ENCODE measurements around the gene MICAL2. TPM values are rescaled to one million over a fixed set of nuclear protein-coding genes. Genes with fewer than 3 reads are reported as not detected.

The MICAL2 gene
- polyA plus RNA-seq, 4 donors, result 15.9 to 41.1 (median 25.6) TPM

GRCh38 chr11:12185106-12185690 lies 74.8 kb downstream of the MICAL2 start:
- FAIRE-seq, result no peak
- WGBS, 3 donors, result 90 to 96% (median 92%) methylated on average over 3 of the region's 3 CpGs
- no peak overlapping the region for H3K4me3 ChIP-seq (ENCODE audit: low read depth in 1 of 3, low read length in 3 of 3)
- H3K36me3 ChIP-seq (ENCODE audit: control insufficient read depth in 3 of 3, insufficient read depth in 2 of 3, low read depth in 1 of 3, low read length in 3 of 3), result peaks cover 0 to 26% (median 4%) of the 10 kb centered on the region in 3 donors
- peak overlapping the region in 1 of 3 donors; percentile 36 for H3K27ac ChIP-seq (ENCODE audit: low read depth in 1 of 3, low read length in 2 of 3)
- H3K27me3 ChIP-seq (ENCODE audit: control insufficient read depth in 3 of 3, insufficient read depth in 3 of 3, low read length in 3 of 3), result no peaks in the 10 kb centered on the region
- peaks cover 0 to 12% (median 0%) of the 10 kb centered on the region in 3 donors for H3K4me1 ChIP-seq (ENCODE audit: control insufficient read depth in 3 of 3, insufficient read depth in 2 of 3, low read depth in 1 of 3, low read length in 2 of 3)
- DNase-seq, result no peak
- no peaks in the 10 kb centered on the region for H3K9me3 ChIP-seq (ENCODE audit: control insufficient read depth in 2 of 2, insufficient read depth in 1 of 2, low read depth in 1 of 2, low read length in 1 of 2)

- no peak for FAIRE-seq
- Histone ChIP-seq H3K36me3 (ENCODE audit: control insufficient read depth in 3 of 3, insufficient read depth in 2 of 3, low read depth in 1 of 3, low read length in 3 of 3) (peaks cover 0 to 26% (median 4%) of the 10 kb centered on the region in 3 donors), H3K4me1 (ENCODE audit: control insufficient read depth in 3 of 3, insufficient read depth in 2 of 3, low read depth in 1 of 3, low read length in 2 of 3) (peaks cover 0 to 12% (median 0%) of the 10 kb centered on the region in 3 donors), H3K27ac (ENCODE audit: low read depth in 1 of 3, low read length in 2 of 3) (peak overlapping the region in 1 of 3 donors; percentile 36), H3K27me3 (ENCODE audit: control insufficient read depth in 3 of 3, insufficient read depth in 3 of 3, low read length in 3 of 3) (no peaks in the 10 kb centered on the region), H3K9me3 (ENCODE audit: control insufficient read depth in 2 of 2, insufficient read depth in 1 of 2, low read depth in 1 of 2, low read length in 1 of 2) (no peaks in the 10 kb centered on the region), H3K4me3 (ENCODE audit: low read depth in 1 of 3, low read length in 3 of 3) (no peak overlapping the region)
- WGBS, 3 donors, result 62 to 86% (median 85%) methylated on average over 4 of the region's 4 CpGs
- no peak for DNase-seq
These were observed 75.5 kb downstream of the MICAL2 start for GRCh38 chr11:12185914-12186313.

- Histone ChIP-seq H3K36me3 (ENCODE audit: control insufficient read depth in 3 of 3, insufficient read depth in 2 of 3, low read depth in 1 of 3, low read length in 3 of 3) (peaks cover 0 to 25% (median 4%) of the 10 kb centered on the region in 3 donors), H3K9me3 (ENCODE audit: control insufficient read depth in 2 of 2, insufficient read depth in 1 of 2, low read depth in 1 of 2, low read length in 1 of 2) (no peaks in the 10 kb centered on the region), H3K4me1 (ENCODE audit: control insufficient read depth in 3 of 3, insufficient read depth in 2 of 3, low read depth in 1 of 3, low read length in 2 of 3) (peaks cover 0 to 12% (median 0%) of the 10 kb centered on the region in 3 donors), H3K27me3 (ENCODE audit: control insufficient read depth in 3 of 3, insufficient read depth in 3 of 3, low read length in 3 of 3) (no peaks in the 10 kb centered on the region), H3K4me3 (ENCODE audit: low read depth in 1 of 3, low read length in 3 of 3) (no peak overlapping the region), H3K27ac (ENCODE audit: low read depth in 1 of 3, low read length in 2 of 3) (no peak overlapping the region)
- no peak for FAIRE-seq
- DNase-seq, result no peak
- WGBS, 3 donors, result 86 to 88% (median 88%) methylated on average over 5 of the region's 5 CpGs
These were observed 76.3 kb downstream of the MICAL2 start for GRCh38 chr11:12186701-12187100.

GRCh38 chr11:12187399-12187798 lies 77.0 kb downstream of the MICAL2 start:
- FAIRE-seq (no peak), DNase-seq (no peak)
- H3K4me3 ChIP-seq (ENCODE audit: low read depth in 1 of 3, low read length in 3 of 3), result no peak overlapping the region
- H3K36me3 ChIP-seq (ENCODE audit: control insufficient read depth in 3 of 3, insufficient read depth in 2 of 3, low read depth in 1 of 3, low read length in 3 of 3), result peaks cover 0 to 25% (median 4%) of the 10 kb centered on the region in 3 donors
- peaks cover 0 to 12% (median 0%) of the 10 kb centered on the region in 3 donors for H3K4me1 ChIP-seq (ENCODE audit: control insufficient read depth in 3 of 3, insufficient read depth in 2 of 3, low read depth in 1 of 3, low read length in 2 of 3)
- no peaks in the 10 kb centered on the region for H3K9me3 ChIP-seq (ENCODE audit: control insufficient read depth in 2 of 2, insufficient read depth in 1 of 2, low read depth in 1 of 2, low read length in 1 of 2)
- H3K27ac ChIP-seq (ENCODE audit: low read depth in 1 of 3, low read length in 2 of 3), result no peak overlapping the region
- H3K27me3 ChIP-seq (ENCODE audit: control insufficient read depth in 3 of 3, insufficient read depth in 3 of 3, low read length in 3 of 3), result no peaks in the 10 kb centered on the region
- WGBS, 3 donors, result 83 to 91% (median 87%) methylated on average over 8 of the region's 8 CpGs

GRCh38 chr11:12188548-12189317 lies 78.3 kb downstream of the MICAL2 start:
- DNase-seq (no peak), FAIRE-seq (no peak)
- no peaks in the 10 kb centered on the region for H3K9me3 ChIP-seq (ENCODE audit: control insufficient read depth in 2 of 2, insufficient read depth in 1 of 2, low read depth in 1 of 2, low read length in 1 of 2)
- no peaks in the 10 kb centered on the region for H3K27me3 ChIP-seq (ENCODE audit: control insufficient read depth in 3 of 3, insufficient read depth in 3 of 3, low read length in 3 of 3)
- peaks cover 0 to 4% (median 0%) of the 10 kb centered on the region in 3 donors for H3K4me1 ChIP-seq (ENCODE audit: control insufficient read depth in 3 of 3, insufficient read depth in 2 of 3, low read depth in 1 of 3, low read length in 2 of 3)
- H3K4me3 ChIP-seq (ENCODE audit: low read depth in 1 of 3, low read length in 3 of 3), result no peak overlapping the region
- H3K27ac ChIP-seq (ENCODE audit: low read depth in 1 of 3, low read length in 2 of 3), result no peak overlapping the region
- WGBS, 3 donors, result 83 to 90% (median 88%) methylated on average over 3 of the region's 3 CpGs
- H3K36me3 ChIP-seq (ENCODE audit: control insufficient read depth in 3 of 3, insufficient read depth in 2 of 3, low read depth in 1 of 3, low read length in 3 of 3), result peaks cover 0 to 23% (median 4%) of the 10 kb centered on the region in 3 donors

- Histone ChIP-seq H3K27me3 (ENCODE audit: control insufficient read depth in 3 of 3, insufficient read depth in 3 of 3, low read length in 3 of 3) (no peaks in the 10 kb centered on the region), H3K4me1 (ENCODE audit: control insufficient read depth in 3 of 3, insufficient read depth in 2 of 3, low read depth in 1 of 3, low read length in 2 of 3) (peaks cover 0 to 4% (median 0%) of the 10 kb centered on the region in 3 donors), H3K4me3 (ENCODE audit: low read depth in 1 of 3, low read length in 3 of 3) (no peak overlapping the region), H3K27ac (ENCODE audit: low read depth in 1 of 3, low read length in 2 of 3) (no peak overlapping the region), H3K36me3 (ENCODE audit: control insufficient read depth in 3 of 3, insufficient read depth in 2 of 3, low read depth in 1 of 3, low read length in 3 of 3) (peaks cover 0 to 20% (median 4%) of the 10 kb centered on the region in 3 donors), H3K9me3 (ENCODE audit: control insufficient read depth in 2 of 2, insufficient read depth in 1 of 2, low read depth in 1 of 2, low read length in 1 of 2) (no peaks in the 10 kb centered on the region)
- no peak for DNase-seq
- FAIRE-seq, result no peak
- WGBS, 3 donors, result 77 to 88% (median 83%) methylated on average over 8 of the region's 8 CpGs
These were observed 79.3 kb downstream of the MICAL2 start for GRCh38 chr11:12189543-12190235.

GRCh38 chr11:12190511-12190910 lies 80.1 kb downstream of the MICAL2 start:
- H3K9me3 ChIP-seq (ENCODE audit: control insufficient read depth in 2 of 2, insufficient read depth in 1 of 2, low read depth in 1 of 2, low read length in 1 of 2), result no peaks in the 10 kb centered on the region
- no peak overlapping the region for H3K4me3 ChIP-seq (ENCODE audit: low read depth in 1 of 3, low read length in 3 of 3)
- FAIRE-seq (no peak), DNase-seq (no peak)
- H3K4me1 ChIP-seq (ENCODE audit: control insufficient read depth in 3 of 3, insufficient read depth in 2 of 3, low read depth in 1 of 3, low read length in 2 of 3), result peaks cover 0 to 4% (median 0%) of the 10 kb centered on the region in 3 donors
- H3K27me3 ChIP-seq (ENCODE audit: control insufficient read depth in 3 of 3, insufficient read depth in 3 of 3, low read length in 3 of 3), result no peaks in the 10 kb centered on the region
- H3K27ac ChIP-seq (ENCODE audit: low read depth in 1 of 3, low read length in 2 of 3), result no peak overlapping the region
- peaks cover 0 to 17% (median 4%) of the 10 kb centered on the region in 3 donors for H3K36me3 ChIP-seq (ENCODE audit: control insufficient read depth in 3 of 3, insufficient read depth in 2 of 3, low read depth in 1 of 3, low read length in 3 of 3)

GRCh38 chr11:12192794-12193514 lies 82.6 kb downstream of the MICAL2 start:
- no peaks in the 10 kb centered on the region for H3K27me3 ChIP-seq (ENCODE audit: control insufficient read depth in 3 of 3, insufficient read depth in 3 of 3, low read length in 3 of 3)

More at GRCh38 chr11:12192794-12193514, 82.6 kb downstream of the MICAL2 start:
- 87 to 90% (median 89%) methylated on average over 8 of the region's 8 CpGs for WGBS, 3 donors
- no peaks in the 10 kb centered on the region for H3K4me1 ChIP-seq (ENCODE audit: control insufficient read depth in 3 of 3, insufficient read depth in 2 of 3, low read depth in 1 of 3, low read length in 2 of 3)
- no peak overlapping the region for H3K27ac ChIP-seq (ENCODE audit: low read depth in 1 of 3, low read length in 2 of 3)
- H3K9me3 ChIP-seq (ENCODE audit: control insufficient read depth in 2 of 2, insufficient read depth in 1 of 2, low read depth in 1 of 2, low read length in 1 of 2), result no peaks in the 10 kb centered on the region
- no peak overlapping the region for H3K4me3 ChIP-seq (ENCODE audit: low read depth in 1 of 3, low read length in 3 of 3)
- DNase-seq (no peak), FAIRE-seq (no peak)
- peaks cover 0 to 7% (median 4%) of the 10 kb centered on the region in 3 donors for H3K36me3 ChIP-seq (ENCODE audit: control insufficient read depth in 3 of 3, insufficient read depth in 2 of 3, low read depth in 1 of 3, low read length in 3 of 3)
